ENCODE measurements around the gene ZFYVE27.

Gene ZFYVE27

GRCh38 chr10:97747573-97747972, 10.6 kb downstream of the ZFYVE27 start:
- no peak for DNase-seq (ENCODE audit: low read depth)

- DNase-seq (ENCODE audit: low read depth): no peak
Measured at GRCh38 chr10:97748116-97748515, 11.2 kb downstream of the ZFYVE27 start.

- DNase-seq (ENCODE audit: low read depth): no peak
Measured at GRCh38 chr10:97752956-97753355, 16.0 kb downstream of the ZFYVE27 start.

- DNase-seq (ENCODE audit: low read depth): no peak
Measured at GRCh38 chr10:97754726-97755125, 17.8 kb downstream of the ZFYVE27 start.

GRCh38 chr10:97755718-97756117, 18.8 kb downstream of the ZFYVE27 start:
- no peak for DNase-seq (ENCODE audit: low read depth)

GRCh38 chr10:97757471-97757870, 20.5 kb downstream of the ZFYVE27 start:
- DNase-seq (ENCODE audit: low read depth): no peak

- DNase-seq (ENCODE audit: low read depth): peak; percentile 45
Measured at GRCh38 chr10:97759158-97759887, 22.4 kb downstream of the ZFYVE27 start.

- DNase-seq (ENCODE audit: low read depth): no peak
Measured at GRCh38 chr10:97759946-97760345, 23.0 kb downstream of the ZFYVE27 start.

GRCh38 chr10:97760461-97761257, 23.7 kb downstream of the ZFYVE27 start:
- DNase-seq (ENCODE audit: low read depth): no peak

GRCh38 chr10:97761331-97761865, 24.5 kb downstream of the ZFYVE27 start:
- DNase-seq (ENCODE audit: low read depth): no peak

- no peak for DNase-seq (ENCODE audit: low read depth)
Measured at GRCh38 chr10:97762056-97762455, 25.1 kb downstream of the ZFYVE27 start.

GRCh38 chr10:97762816-97763215, 25.9 kb downstream of the ZFYVE27 start:
- no peak for DNase-seq (ENCODE audit: low read depth)

- no peak for DNase-seq (ENCODE audit: low read depth)
Measured at GRCh38 chr10:97763411-97763810, 26.5 kb downstream of the ZFYVE27 start.

GRCh38 chr10:97763947-97764346, 27.0 kb downstream of the ZFYVE27 start:
- no peak for DNase-seq (ENCODE audit: low read depth)

- DNase-seq (ENCODE audit: low read depth): no peak
Measured at GRCh38 chr10:97764519-97764931, 27.6 kb downstream of the ZFYVE27 start.

- no peak for DNase-seq (ENCODE audit: low read depth)
Measured at GRCh38 chr10:97765201-97765600, 28.3 kb downstream of the ZFYVE27 start.

GRCh38 chr10:97766106-97766810, 29.3 kb downstream of the ZFYVE27 start:
- DNase-seq (ENCODE audit: low read depth): no peak

GRCh38 chr10:97766996-97767924, 30.3 kb downstream of the ZFYVE27 start:
- no peak for DNase-seq (ENCODE audit: low read depth)

- DNase-seq (ENCODE audit: low read depth): no peak
Measured at GRCh38 chr10:97768322-97769315, 31.7 kb downstream of the ZFYVE27 start.

GRCh38 chr10:97770255-97770654, 33.3 kb downstream of the ZFYVE27 start:
- no peak for DNase-seq (ENCODE audit: low read depth)
